B cell (primary cell): Measurements from ENCODE around the gene EIF4E2. TPM values are rescaled to one million over a fixed set of nuclear protein-coding genes. Genes with fewer than 3 reads are reported as not detected.

Experiments
- ATAC-seq: fragments of 200-7000 bp; cut with Tn5 transposase; one replicate; pipeline ENCODE4 v1.10.0; 2021; ENCODE audit warnings: low read depth, mild to moderate bottlenecking, moderate number of reproducible peaks, moderate library complexity
- CTCF ChIA-PET: fragments of 350-600 bp; sonication (Branson Sonifier 250); formaldehyde crosslinking; loops from one replicate; lab custom pipeline; 2021; ENCODE audit warnings: antibody characterized with exemption, inconsistent platforms; lab: Charles Lee
- POLR2A ChIA-PET: fragments of 350-600 bp; sonication (Branson Sonifier 250); formaldehyde crosslinking; loops from one replicate; lab custom pipeline; 2021; ENCODE audit warnings: antibody characterized with exemption; lab: Charles Lee
- DNase-seq: peaks from one replicate; pipeline ENCODE4 v3.0.0; 2013
- H2AFZ ChIP-seq: 2 replicates; pipeline ENCODE4 v1.6.1; 2012; ENCODE audit warnings: mild to moderate bottlenecking, low read depth, low read length; ENCODE audit not compliant: insufficient read depth, poor library complexity, severe bottlenecking
- H3K27ac ChIP-seq, 2 donors: 1 replicate in 1 of 2; 2 replicates in 1 of 2; pipeline ENCODE4 v1.5.1; 2012 to 2013; ENCODE audit warnings: low read length in 2 of 2, mild to moderate bottlenecking in 2 of 2, moderate library complexity in 1 of 2
- H3K27me3 ChIP-seq, 4 experiments: fragments of 200-600 bp in 1 of 4; sonication (generic) in 1 of 4; replicated peaks in 1 of 4; 1 replicate in 2 of 4; 2 replicates in 2 of 4; pipeline versions ENCODE4 v1.6.1 to v1.7.0; 2013 to 2016; ENCODE audit warnings: low read length in 3 of 4, mild to moderate bottlenecking in 2 of 4, mixed read lengths in 1 of 4, moderate library complexity in 1 of 4; ENCODE audit not compliant: insufficient read depth in 4 of 4, control insufficient read depth in 3 of 4; ENCODE audit errors: control extremely low read depth in 1 of 4
- H3K36me3 ChIP-seq, 2 experiments: replicated peaks in 1 of 2; 1 replicate in 1 of 2; 2 replicates in 1 of 2; pipeline versions ENCODE4 v1.6.1 to v1.7.1; 2013; ENCODE audit warnings: low read length in 1 of 2; ENCODE audit not compliant: insufficient read depth in 2 of 2, control insufficient read depth in 1 of 2; ENCODE audit errors: control extremely low read depth in 1 of 2, extremely low read depth in 1 of 2
- H3K4me1 ChIP-seq, 2 donors: fragments of 200-600 bp in 1 of 2; sonication (generic) in 1 of 2; 1 replicate in 1 of 2; 2 replicates in 1 of 2; pipeline versions ENCODE4 v1.5.1 to v1.6.1; 2013 to 2017; ENCODE audit warnings: low read length in 2 of 2; ENCODE audit not compliant: control insufficient read depth in 2 of 2, insufficient read depth in 2 of 2
- H3K4me2 ChIP-seq: replicated peaks from 2 replicates; pipeline ENCODE3; 2012; ENCODE audit warnings: mild to moderate bottlenecking, low read depth, low read length; ENCODE audit not compliant: poor library complexity, severe bottlenecking
- H3K4me3 ChIP-seq, 5 experiments: fragments of 200-600 bp in 1 of 5; sonication (generic) in 1 of 5; 1 replicate in 3 of 5; 2 replicates in 2 of 5; pipeline versions ENCODE4 v1.5.1 to v1.7.0; 2011 to 2016; ENCODE audit warnings: low read length in 4 of 5, mild to moderate bottlenecking in 4 of 5, low read depth in 2 of 5, control low read depth in 1 of 5, moderate library complexity in 1 of 5; ENCODE audit not compliant: insufficient read depth in 1 of 5; ENCODE audit errors: control extremely low read depth in 1 of 5, extremely low read depth in 1 of 5
- H3K79me2 ChIP-seq: fragments of 200-600 bp; sonication (generic); one replicate; pipeline ENCODE4 v1.6.0; 2016; ENCODE audit warnings: low read length; ENCODE audit not compliant: control insufficient read depth, insufficient read depth
- H3K9ac ChIP-seq: fragments of 200-600 bp; sonication (generic); 2 replicates; pipeline ENCODE4 v1.6.1; 2017; ENCODE audit warnings: mild to moderate bottlenecking, low read length, moderate library complexity
- H3K9me3 ChIP-seq, 3 donors: one replicate each; pipeline versions ENCODE4 v1.6.1 to v1.7.1; 2013; ENCODE audit warnings: low read length in 2 of 3; ENCODE audit not compliant: control insufficient read depth in 2 of 3, insufficient read depth in 1 of 3; ENCODE audit errors: control extremely low read depth in 1 of 3
- H4K20me1 ChIP-seq: 2 replicates; pipeline ENCODE4 v1.6.0; 2012; ENCODE audit warnings: mild to moderate bottlenecking, low read length; ENCODE audit not compliant: insufficient read depth, control insufficient read depth, poor library complexity, severe bottlenecking
- H3K27ac Mint-ChIP-seq: one replicate; pipeline ENCODE4 v1.8.0; 2021; ENCODE audit warnings: mixed read lengths
- H3K27me3 Mint-ChIP-seq: one replicate; pipeline ENCODE4 v1.8.0; 2021; ENCODE audit warnings: mixed read lengths
- H3K4me1 Mint-ChIP-seq: one replicate; pipeline ENCODE4 v1.8.0; 2021; ENCODE audit warnings: mixed read lengths
- H3K4me3 Mint-ChIP-seq: one replicate; pipeline ENCODE4 v1.8.0; 2021; ENCODE audit warnings: mixed read lengths
- H3K9me3 Mint-ChIP-seq: one replicate; pipeline ENCODE4 v1.8.0; 2022; ENCODE audit warnings: mixed read lengths; ENCODE audit not compliant: insufficient read depth
- CTCF ChIP-seq: fragments of 200-600 bp; IDR thresholded peaks from one replicate; pipeline ENCODE4 v1.8.0; 2022; ENCODE audit warnings: antibody characterized with exemption, mild to moderate bottlenecking
- EZH2 ChIP-seq: IDR thresholded peaks from 2 replicates; pipeline ENCODE4 v1.6.1; 2012; ENCODE audit warnings: borderline replicate concordance, low read depth, mild to moderate bottlenecking, moderate library complexity, low read length; ENCODE audit not compliant: insufficient read depth, poor library complexity, severe bottlenecking
- WGBS: methylation state at CpG from one replicate; pipeline ENCODE4 v1.1.5; 2013; ENCODE audit warnings: missing lambda C conversion rate; ENCODE audit not compliant: insufficient coverage; 5-methylcytosine and 5-hydroxymethylcytosine counted together
- intact Hi-C: fragments of 100-400 bp; cut with micrococcal nuclease; formaldehyde crosslinking; loops from one replicate; pipeline ENCODE4 v1.10.0; 2022
- polyA plus RNA-seq: library from polyadenylated mRNA; depleted of rRNA; stranded (reverse); fragments of >200 nt; gene quantifications from 2 replicates; pipeline ENCODE4 v1.2.3, GENCODE V29; 2012
- total RNA-seq, 2 donors: library from RNA; stranded (reverse); fragments of 120-200 nt in 1 of 2; gene quantifications; 1 replicate in 1 of 2; 2 replicates in 1 of 2; pipeline versions ENCODE4 v1.2.3 to v1.2.4, GENCODE V29; 2013 to 2022

EIF4E2 gene
- total and polyA plus RNA-seq, 2 donors (not counting 1 experiment from before 2014, with no cell fraction given), result 17.9 to 67.0 TPM

GRCh38 chr2:232567721-232568120, 17.2 kb downstream of the EIF4E2 start:
- no peaks in the 10 kb centered on the region for H3K27me3 ChIP-seq
- H3K9ac ChIP-seq, result no peak overlapping the region
- no peak overlapping the region for H3K27ac Mint-ChIP-seq
- H3K27me3 Mint-ChIP-seq, result no peaks in the 10 kb centered on the region
- H4K20me1 ChIP-seq, result no peaks in the 10 kb centered on the region
- ATAC-seq (no peak), DNase-seq (no peak)
- ChIA-PET CTCF (no interaction called here), POLR2A (no interaction called here)
- no peaks in the 10 kb centered on the region for H3K9me3 ChIP-seq
- H3K4me3 Mint-ChIP-seq, result no peak overlapping the region
- peaks cover 21 to 80% of the 10 kb centered on the region in 2 experiments for H3K36me3 ChIP-seq
- H3K79me2 ChIP-seq, result no peaks in the 10 kb centered on the region
- TF ChIP-seq CTCF (no peak), EZH2 (no peak)
- H3K4me1 Mint-ChIP-seq, result peaks cover 7% of the 10 kb centered on the region
- H3K4me3 ChIP-seq, result no peak overlapping the region
- no peak overlapping the region for H3K27ac ChIP-seq
- peaks cover 4 to 7% of the 10 kb centered on the region in 2 donors for H3K4me1 ChIP-seq
- no peak overlapping the region for H3K4me2 ChIP-seq
- intact Hi-C loops, result no loop called here
- no peak overlapping the region for H2AFZ ChIP-seq
- H3K9me3 Mint-ChIP-seq, result no peaks in the 10 kb centered on the region

GRCh38 chr2:232568161-232568560, 17.7 kb downstream of the EIF4E2 start:
- ChIA-PET CTCF (no interaction called here), POLR2A (no interaction called here)
- TF ChIP-seq EZH2, result no peak
- no peak for TF ChIP-seq CTCF
- Histone ChIP-seq H3K27me3 (no peaks in the 10 kb centered on the region), H3K36me3 (peaks cover 21 to 80% of the 10 kb centered on the region in 2 experiments), H3K4me1 (peaks cover 0 to 3% of the 10 kb centered on the region in 2 donors), H3K79me2 (no peaks in the 10 kb centered on the region), H3K4me2 (no peak overlapping the region), H3K9me3 (no peaks in the 10 kb centered on the region), H2AFZ (no peak overlapping the region), H4K20me1 (no peaks in the 10 kb centered on the region), H3K4me3 (no peak overlapping the region), H3K9ac (no peak overlapping the region), H3K27ac (no peak overlapping the region)
- intact Hi-C loops, result no loop called here
- peaks cover 3% of the 10 kb centered on the region for H3K4me1 Mint-ChIP-seq
- H3K27me3 Mint-ChIP-seq, result no peaks in the 10 kb centered on the region
- ATAC-seq (no peak), DNase-seq (no peak)
- no peak overlapping the region for H3K27ac Mint-ChIP-seq
- H3K4me3 Mint-ChIP-seq, result no peak overlapping the region
- 69% methylated on average over 3 of the region's 5 CpGs for WGBS
- H3K9me3 Mint-ChIP-seq, result no peaks in the 10 kb centered on the region
